NT2/D1 (cell line): Measurements from ENCODE around the gene FAM72D.
A peak's percentile ranks its signal among the peaks of the same experiment; 100 is the strongest.
"Not testable (repeated sequence)": the region's sequence is repeated elsewhere in the genome, so short reads cannot be mapped to it uniquely, and the experiment has no call there.

Experiments used
- DNase-seq: peaks from one replicate; pipeline ENCODE4 v3.0.0-alpha.2; 2011; ENCODE audit warnings: low read depth, low spot score
- H3K27me3 ChIP-seq: 2 replicates; pipeline ENCODE4 v1.6.0; 2011; ENCODE audit warnings: mild to moderate bottlenecking; ENCODE audit not compliant: insufficient read length, insufficient read depth
- H3K36me3 ChIP-seq: 2 replicates; pipeline ENCODE4 v1.6.1; 2011; ENCODE audit warnings: mild to moderate bottlenecking, low read length, mixed read lengths; ENCODE audit not compliant: insufficient read depth, insufficient read length
- H3K4me1 ChIP-seq: 2 replicates; pipeline ENCODE4 v1.5.1; 2011; ENCODE audit not compliant: insufficient read depth, insufficient read length
- H3K4me3 ChIP-seq: 2 replicates; pipeline ENCODE4 v1.5.1; 2011; ENCODE audit warnings: low read depth; ENCODE audit not compliant: insufficient read length
- H3K9ac ChIP-seq: 2 replicates; pipeline ENCODE4 v1.6.0; 2011; ENCODE audit warnings: low read depth; ENCODE audit not compliant: insufficient read length
- H3K9me3 ChIP-seq: 2 replicates; pipeline ENCODE4 v1.5.1; 2011; ENCODE audit warnings: mild to moderate bottlenecking, low read length; ENCODE audit not compliant: insufficient read depth

The FAM72D gene

GRCh38 chr1:145071569-145071968 lies 24.2 kb upstream of the FAM72D start:
- not testable (repeated sequence) for H3K36me3 ChIP-seq, H3K4me1 ChIP-seq, H3K27me3 ChIP-seq, H3K9ac ChIP-seq, H3K4me3 ChIP-seq, H3K9me3 ChIP-seq, DNase-seq

GRCh38 chr1:145074021-145074559 lies 21.7 kb upstream of the FAM72D start:
- not testable (repeated sequence) for H3K36me3 ChIP-seq, H3K4me1 ChIP-seq, H3K27me3 ChIP-seq, H3K9me3 ChIP-seq, H3K9ac ChIP-seq, DNase-seq, H3K4me3 ChIP-seq

- H3K4me1 ChIP-seq, DNase-seq, H3K9me3 ChIP-seq, H3K36me3 ChIP-seq, H3K9ac ChIP-seq, H3K27me3 ChIP-seq, H3K4me3 ChIP-seq: not testable (repeated sequence)
Measured at GRCh38 chr1:145076877-145077276, 18.9 kb upstream of the FAM72D start.

GRCh38 chr1:145077872-145078786 lies 17.6 kb upstream of the FAM72D start:
- not testable (repeated sequence) for DNase-seq, H3K4me3 ChIP-seq, H3K4me1 ChIP-seq, H3K27me3 ChIP-seq, H3K36me3 ChIP-seq, H3K9me3 ChIP-seq, H3K9ac ChIP-seq

GRCh38 chr1:145078787-145079370 lies 16.9 kb upstream of the FAM72D start:
- not testable (repeated sequence) for H3K9ac ChIP-seq, H3K27me3 ChIP-seq, H3K4me3 ChIP-seq, H3K36me3 ChIP-seq, H3K9me3 ChIP-seq, DNase-seq, H3K4me1 ChIP-seq

GRCh38 chr1:145079737-145080136 lies 16.0 kb upstream of the FAM72D start:
- H3K4me1 ChIP-seq, H3K36me3 ChIP-seq, DNase-seq, H3K4me3 ChIP-seq, H3K9me3 ChIP-seq, H3K27me3 ChIP-seq, H3K9ac ChIP-seq: not testable (repeated sequence)

GRCh38 chr1:145080193-145080592 lies 15.6 kb upstream of the FAM72D start:
- not testable (repeated sequence) for H3K4me1 ChIP-seq, DNase-seq, H3K4me3 ChIP-seq, H3K9ac ChIP-seq, H3K27me3 ChIP-seq, H3K9me3 ChIP-seq, H3K36me3 ChIP-seq

- H3K4me1 ChIP-seq, H3K27me3 ChIP-seq, H3K9me3 ChIP-seq, H3K4me3 ChIP-seq, H3K36me3 ChIP-seq, DNase-seq, H3K9ac ChIP-seq: not testable (repeated sequence)
Measured at GRCh38 chr1:145082483-145083255, 13.1 kb upstream of the FAM72D start.

GRCh38 chr1:145093517-145094149 lies 2.1 kb upstream of the FAM72D start:
- H3K4me3 ChIP-seq = peak overlapping the region; percentile 24
- H3K9ac ChIP-seq, DNase-seq, H3K36me3 ChIP-seq, H3K27me3 ChIP-seq, H3K4me1 ChIP-seq, H3K9me3 ChIP-seq: not testable (repeated sequence)

GRCh38 chr1:145094655-145095211 lies 1.0 kb upstream of the FAM72D start:
- not testable (repeated sequence) for H3K9ac ChIP-seq

GRCh38 chr1:145101725-145102124 lies 6.0 kb downstream of the FAM72D start:
- not testable (repeated sequence) for H3K4me3 ChIP-seq

More at GRCh38 chr1:145094655-145095211, 1.0 kb upstream of the FAM72D start:
- not testable (repeated sequence) for H3K4me1 ChIP-seq, H3K36me3 ChIP-seq, H3K9me3 ChIP-seq, DNase-seq, H3K27me3 ChIP-seq
- peak overlapping the region; percentile 50 for H3K4me3 ChIP-seq

More at GRCh38 chr1:145101725-145102124, 6.0 kb downstream of the FAM72D start:
- H3K4me1 ChIP-seq, DNase-seq, H3K36me3 ChIP-seq, H3K9me3 ChIP-seq, H3K27me3 ChIP-seq, H3K9ac ChIP-seq: not testable (repeated sequence)
